Prostate gland (tissue), 2 donors: ENCODE results near the gene MED15. TPM values are rescaled to one million over a fixed set of nuclear protein-coding genes. Genes with fewer than 3 reads are reported as not detected.

Source experiments
- DNase-seq: peaks from one replicate; pipeline ENCODE4 v3.0.0-alpha.2; 2019; ENCODE audit warnings: low spot score
- H3K27ac ChIP-seq, 2 donors: fragments of 200-600 bp; sonication (generic); 2 replicates each; pipeline ENCODE4 v1.5.1; 2017 to 2019
- H3K27me3 ChIP-seq: fragments of 200-600 bp; sonication (generic); replicated peaks from 2 replicates; pipeline ENCODE4 v1.5.1; 2019; ENCODE audit not compliant: insufficient read depth
- H3K36me3 ChIP-seq, 2 donors: fragments of 200-600 bp; sonication (generic); 1 replicate in 1 of 2; 2 replicates in 1 of 2; pipeline versions ENCODE4 v1.5.1 to v1.8.1; 2017 to 2019
- H3K4me1 ChIP-seq: fragments of 200-600 bp; sonication (generic); replicated peaks from 2 replicates; pipeline ENCODE4 v1.5.1; 2019
- H3K4me3 ChIP-seq, 2 donors: fragments of 200-600 bp; sonication (generic); 2 replicates each; pipeline ENCODE4 v1.5.1; 2017 to 2019
- H3K9me3 ChIP-seq: fragments of 200-600 bp; sonication (generic); 2 replicates; pipeline ENCODE4 v1.5.1; 2017
- CTCF ChIP-seq, 4 experiments: fragments of 200-600 bp in 2 of 4; fragments of 450-650 bp in 2 of 4; sonication (generic) in 2 of 4; IDR thresholded peaks; 1 replicate in 3 of 4; 2 replicates in 1 of 4; pipeline ENCODE4 v1.5.1; 2016 to 2019; ENCODE audit warnings: antibody characterized with exemption in 4 of 4, mild to moderate bottlenecking in 2 of 4, moderate library complexity in 2 of 4
- POLR2A ChIP-seq: fragments of 450-650 bp; IDR thresholded peaks from one replicate; pipeline ENCODE4 v1.6.1; 2016; ENCODE audit warnings: antibody characterized with exemption, mild to moderate bottlenecking
- POLR2AphosphoS5 ChIP-seq: sonication (generic); formaldehyde crosslinking; IDR thresholded peaks from one replicate; pipeline ENCODE4 v1.6.1; 2017; ENCODE audit warnings: antibody characterized with exemption
- WGBS: methylation state at CpG from one replicate; pipeline ENCODE4 v1.1.5; 2018; 5-methylcytosine and 5-hydroxymethylcytosine counted together
- intact Hi-C: fragments of 100-400 bp; cut with DNase I; formaldehyde crosslinking; loops from one replicate; pipeline ENCODE4 v1.14.2; 2022
- total RNA-seq, 2 donors: library from RNA; depleted of rRNA; stranded (reverse); fragments of >200 nt; gene quantifications; one replicate each; pipeline ENCODE4 v1.1.0, GENCODE V29; 2016

MED15 gene
- total RNA-seq, 2 donors from 2014 or later: 43.2 to 87.1 TPM

- no peak overlapping the region for H3K4me3 ChIP-seq
- intact Hi-C loops: no loop called here
- no peaks in the 10 kb centered on the region for H3K36me3 ChIP-seq
- DNase-seq: no peak
- no peak for TF ChIP-seq CTCF (IDR thresholded peaks at IDR 0.05)
- no peak for TF ChIP-seq POLR2A
- TF ChIP-seq POLR2AphosphoS5: no peak
- no peaks in the 10 kb centered on the region for H3K27me3 ChIP-seq
- no peaks in the 10 kb centered on the region for H3K9me3 ChIP-seq
- WGBS: 85% methylated on average over 6 of the region's 6 CpGs
- H3K4me1 ChIP-seq: no peaks in the 10 kb centered on the region
- no peak overlapping the region for H3K27ac ChIP-seq
These were observed 124.7 kb downstream of the MED15 start for GRCh38 chr22:20632082-20632481.

GRCh38 chr22:20632518-20632917 lies 125.1 kb downstream of the MED15 start:
- intact Hi-C loops: no loop called here

GRCh38 chr22:20634560-20635226 lies 127.3 kb downstream of the MED15 start:
- no peaks in the 10 kb centered on the region for H3K27me3 ChIP-seq
- no peaks in the 10 kb centered on the region for H3K36me3 ChIP-seq
- no peak for DNase-seq
- no peak overlapping the region for H3K4me3 ChIP-seq
- intact Hi-C loops: no loop called here
- H3K27ac ChIP-seq: no peak overlapping the region
- TF ChIP-seq CTCF (IDR thresholded peaks at IDR 0.05) (no peak), POLR2A (no peak), POLR2AphosphoS5 (no peak)
- no peaks in the 10 kb centered on the region for H3K4me1 ChIP-seq
- 89% methylated on average over 9 of the region's 9 CpGs for WGBS
- no peaks in the 10 kb centered on the region for H3K9me3 ChIP-seq

More at GRCh38 chr22:20632518-20632917, 125.1 kb downstream of the MED15 start:
- no peak for TF ChIP-seq CTCF (IDR thresholded peaks at IDR 0.05)
- no peak for TF ChIP-seq POLR2A
- TF ChIP-seq POLR2AphosphoS5: no peak
- no peaks in the 10 kb centered on the region for H3K36me3 ChIP-seq
- no peaks in the 10 kb centered on the region for H3K9me3 ChIP-seq
- H3K27me3 ChIP-seq: no peaks in the 10 kb centered on the region
- 68% methylated on average over 4 of the region's 4 CpGs for WGBS
- DNase-seq: no peak
- H3K4me1 ChIP-seq: no peaks in the 10 kb centered on the region
- no peak overlapping the region for H3K4me3 ChIP-seq
- H3K27ac ChIP-seq: no peak overlapping the region

- DNase-seq: no peak
- intact Hi-C loops: no loop called here
- 91% methylated on average over 6 of the region's 6 CpGs for WGBS
These were observed 127.8 kb downstream of the MED15 start for GRCh38 chr22:20635227-20635591.

More at GRCh38 chr22:20635227-20635591, 127.8 kb downstream of the MED15 start:
- TF ChIP-seq POLR2AphosphoS5 (no peak), POLR2A (no peak), CTCF (IDR thresholded peaks at IDR 0.05) (no peak)
- H3K27me3 ChIP-seq: no peaks in the 10 kb centered on the region
- no peaks in the 10 kb centered on the region for H3K36me3 ChIP-seq
- H3K4me3 ChIP-seq: no peak overlapping the region
- no peaks in the 10 kb centered on the region for H3K4me1 ChIP-seq
- no peak overlapping the region for H3K27ac ChIP-seq
- no peaks in the 10 kb centered on the region for H3K9me3 ChIP-seq
